Panc1 (cell line): ENCODE data around the gene SLC9A8.

Source experiments
- POLR2AphosphoS5 ChIP-seq: IDR thresholded peaks from 2 replicates; pipeline ENCODE4 v1.6.1; 2012; ENCODE audit warnings: mild to moderate bottlenecking, low read depth, low read length, moderate library complexity
- REST ChIP-seq, 2 experiments: IDR thresholded peaks; 2 replicates each; pipeline ENCODE4 v1.6.1; 2011 to 2012; ENCODE audit warnings: low read depth in 2 of 2, control low read depth in 1 of 2, low read length in 1 of 2, mild to moderate bottlenecking in 1 of 2, moderate library complexity in 1 of 2; ENCODE audit not compliant: insufficient read depth in 1 of 2
- TF ChIP-seq, protein P1 (sequence below): fragments of 450-650 bp; IDR thresholded peaks from 2 replicates; pipeline ENCODE4 v1.5.1; 2017; ENCODE audit warnings: mild to moderate bottlenecking

GRCh38 chr20:49832632-49833327 is 20.2 kb downstream of the SLC9A8 start:
- TF ChIP-seq REST (IDR thresholded peaks at IDR 0.05; ENCODE audit: insufficient read depth in 1 of 2, low read depth in 2 of 2, low read length in 1 of 2) (no peak), POLR2AphosphoS5 (no peak)
- TF ChIP-seq, protein P1, sequence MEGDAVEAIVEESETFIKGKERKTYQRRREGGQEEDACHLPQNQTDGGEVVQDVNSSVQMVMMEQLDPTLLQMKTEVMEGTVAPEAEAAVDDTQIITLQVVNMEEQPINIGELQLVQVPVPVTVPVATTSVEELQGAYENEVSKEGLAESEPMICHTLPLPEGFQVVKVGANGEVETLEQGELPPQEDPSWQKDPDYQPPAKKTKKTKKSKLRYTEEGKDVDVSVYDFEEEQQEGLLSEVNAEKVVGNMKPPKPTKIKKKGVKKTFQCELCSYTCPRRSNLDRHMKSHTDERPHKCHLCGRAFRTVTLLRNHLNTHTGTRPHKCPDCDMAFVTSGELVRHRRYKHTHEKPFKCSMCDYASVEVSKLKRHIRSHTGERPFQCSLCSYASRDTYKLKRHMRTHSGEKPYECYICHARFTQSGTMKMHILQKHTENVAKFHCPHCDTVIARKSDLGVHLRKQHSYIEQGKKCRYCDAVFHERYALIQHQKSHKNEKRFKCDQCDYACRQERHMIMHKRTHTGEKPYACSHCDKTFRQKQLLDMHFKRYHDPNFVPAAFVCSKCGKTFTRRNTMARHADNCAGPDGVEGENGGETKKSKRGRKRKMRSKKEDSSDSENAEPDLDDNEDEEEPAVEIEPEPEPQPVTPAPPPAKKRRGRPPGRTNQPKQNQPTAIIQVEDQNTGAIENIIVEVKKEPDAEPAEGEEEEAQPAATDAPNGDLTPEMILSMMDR: no peak
